HepG2 (cell line): ENCODE results near the gene LIPC.
A peak's percentile ranks its signal among the peaks of the same experiment; 100 is the strongest.

Source experiments
- TF ChIP-seq, protein P1 (sequence below): sonication (generic); formaldehyde crosslinking; IDR thresholded peaks from 2 replicates; pipeline ENCODE4 v1.5.0; 2020; ENCODE audit warnings: mild to moderate bottlenecking, missing genetic modification reagents, moderate library complexity
- TF ChIP-seq, protein P2 (sequence below): sonication (generic); formaldehyde crosslinking; IDR thresholded peaks from 2 replicates; pipeline ENCODE4 v1.9.0; 2022; ENCODE audit warnings: missing genetic modification reagents, mild to moderate bottlenecking, borderline replicate concordance

DNA sequence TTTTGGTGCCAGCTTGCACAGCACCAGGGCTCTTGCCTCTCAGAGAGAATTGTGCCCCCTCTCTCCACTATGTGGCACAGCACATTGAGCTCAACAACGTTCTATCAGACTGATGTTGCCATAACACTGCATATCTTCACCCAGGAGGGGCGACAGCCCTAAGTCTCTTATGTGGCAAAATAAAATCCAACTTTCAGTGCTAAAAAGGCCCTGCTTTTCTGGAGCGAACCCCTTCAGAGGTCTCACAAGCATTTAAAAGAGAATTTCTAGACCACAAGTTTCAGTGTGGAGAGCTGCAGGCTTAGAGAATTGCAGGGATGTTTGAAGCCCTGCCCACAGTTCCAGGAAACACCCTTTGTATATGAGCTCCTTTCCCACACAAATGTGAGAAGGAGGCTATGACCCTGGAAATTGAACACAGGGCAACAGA lies 85.5 kb downstream of the LIPC start:
- TF ChIP-seq, protein P1, sequence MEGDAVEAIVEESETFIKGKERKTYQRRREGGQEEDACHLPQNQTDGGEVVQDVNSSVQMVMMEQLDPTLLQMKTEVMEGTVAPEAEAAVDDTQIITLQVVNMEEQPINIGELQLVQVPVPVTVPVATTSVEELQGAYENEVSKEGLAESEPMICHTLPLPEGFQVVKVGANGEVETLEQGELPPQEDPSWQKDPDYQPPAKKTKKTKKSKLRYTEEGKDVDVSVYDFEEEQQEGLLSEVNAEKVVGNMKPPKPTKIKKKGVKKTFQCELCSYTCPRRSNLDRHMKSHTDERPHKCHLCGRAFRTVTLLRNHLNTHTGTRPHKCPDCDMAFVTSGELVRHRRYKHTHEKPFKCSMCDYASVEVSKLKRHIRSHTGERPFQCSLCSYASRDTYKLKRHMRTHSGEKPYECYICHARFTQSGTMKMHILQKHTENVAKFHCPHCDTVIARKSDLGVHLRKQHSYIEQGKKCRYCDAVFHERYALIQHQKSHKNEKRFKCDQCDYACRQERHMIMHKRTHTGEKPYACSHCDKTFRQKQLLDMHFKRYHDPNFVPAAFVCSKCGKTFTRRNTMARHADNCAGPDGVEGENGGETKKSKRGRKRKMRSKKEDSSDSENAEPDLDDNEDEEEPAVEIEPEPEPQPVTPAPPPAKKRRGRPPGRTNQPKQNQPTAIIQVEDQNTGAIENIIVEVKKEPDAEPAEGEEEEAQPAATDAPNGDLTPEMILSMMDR: 0 out of 2 replicates have a peak, but pooled peaks have one; percentile 12
- TF ChIP-seq, protein P2, sequence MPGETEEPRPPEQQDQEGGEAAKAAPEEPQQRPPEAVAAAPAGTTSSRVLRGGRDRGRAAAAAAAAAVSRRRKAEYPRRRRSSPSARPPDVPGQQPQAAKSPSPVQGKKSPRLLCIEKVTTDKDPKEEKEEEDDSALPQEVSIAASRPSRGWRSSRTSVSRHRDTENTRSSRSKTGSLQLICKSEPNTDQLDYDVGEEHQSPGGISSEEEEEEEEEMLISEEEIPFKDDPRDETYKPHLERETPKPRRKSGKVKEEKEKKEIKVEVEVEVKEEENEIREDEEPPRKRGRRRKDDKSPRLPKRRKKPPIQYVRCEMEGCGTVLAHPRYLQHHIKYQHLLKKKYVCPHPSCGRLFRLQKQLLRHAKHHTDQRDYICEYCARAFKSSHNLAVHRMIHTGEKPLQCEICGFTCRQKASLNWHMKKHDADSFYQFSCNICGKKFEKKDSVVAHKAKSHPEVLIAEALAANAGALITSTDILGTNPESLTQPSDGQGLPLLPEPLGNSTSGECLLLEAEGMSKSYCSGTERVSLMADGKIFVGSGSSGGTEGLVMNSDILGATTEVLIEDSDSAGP (CRISPR knock-in tag): no peak
